Urothelium cell line (cell line): ENCODE results near the gene F8.
"Not testable (repeated sequence)": the region's sequence is repeated elsewhere in the genome, so short reads cannot be mapped to it uniquely, and the experiment has no call there.

ENCODE experiments used
- DNase-seq: peaks from one replicate; pipeline ENCODE4 v3.0.0; 2011; ENCODE audit warnings: low spot score, mixed read lengths
- FAIRE-seq: peaks from 2 replicates; lab custom pipeline; 2011; peaks lifted over from hg19 to GRCh38; lab: Jason Lieb, UNC

Gene F8

GRCh38 chrX:155035688-155036087, 13.2 kb upstream of the F8 start:
- FAIRE-seq = no peak
- no peak for DNase-seq

- FAIRE-seq = no peak
- DNase-seq = no peak
These were observed 9.1 kb upstream of the F8 start for GRCh38 chrX:155031657-155032056.

GRCh38 chrX:155028877-155029291, 6.4 kb upstream of the F8 start:
- FAIRE-seq (no peak), DNase-seq (no peak)

- FAIRE-seq = no peak
- no peak for DNase-seq
These were observed 5.6 kb upstream of the F8 start for GRCh38 chrX:155028129-155028528.

- FAIRE-seq (no peak), DNase-seq (no peak)
These were observed 5.1 kb upstream of the F8 start for GRCh38 chrX:155027509-155028066.

- FAIRE-seq = peak; percentile 82
- peak; percentile 90 for DNase-seq
These were observed 4.4 kb upstream of the F8 start, which contains the start of gene FUNDC2 for GRCh38 chrX:155026727-155027508. FUNDC2 (plus strand) TSS chrX:155026844; CDS start chrX:155026939, 95 bp downstream.

- DNase-seq (no peak), FAIRE-seq (no peak)
These were observed 3.9 kb upstream of the F8 start for GRCh38 chrX:155026420-155026726.

GRCh38 chrX:155023907-155024833, 1.6 kb upstream of the F8 start:
- DNase-seq (no peak), FAIRE-seq (no peak)

- no peak for FAIRE-seq
These were observed 1.9 kb downstream of the F8 start for GRCh38 chrX:155020591-155020990.

GRCh38 chrX:155009994-155010472, 12.5 kb downstream of the F8 start:
- no peak for DNase-seq
- FAIRE-seq = no peak

More at GRCh38 chrX:155020591-155020990, 1.9 kb downstream of the F8 start:
- no peak for DNase-seq

GRCh38 chrX:155008578-155008977, 13.9 kb downstream of the F8 start:
- DNase-seq = not testable (repeated sequence)
- FAIRE-seq = peak; percentile 69

- not testable (repeated sequence) for FAIRE-seq, DNase-seq
These were observed 15.4 kb downstream of the F8 start for GRCh38 chrX:155006913-155007671.

GRCh38 chrX:155006379-155006778, 16.1 kb downstream of the F8 start:
- not testable (repeated sequence) for DNase-seq
- peak; percentile 63 for FAIRE-seq

GRCh38 chrX:155005190-155005589, 17.3 kb downstream of the F8 start:
- FAIRE-seq = no peak
- DNase-seq = no peak

GRCh38 chrX:155001873-155002272, 20.6 kb downstream of the F8 start:
- FAIRE-seq = no peak
- DNase-seq = no peak

- no peak for FAIRE-seq
- DNase-seq = no peak
These were observed 21.7 kb downstream of the F8 start for GRCh38 chrX:155000841-155001240.

- no peak for FAIRE-seq
These were observed 24.2 kb downstream of the F8 start for GRCh38 chrX:154998204-154998880.

GRCh38 chrX:154991476-154991875, 31.0 kb downstream of the F8 start:
- no peak for FAIRE-seq

More at GRCh38 chrX:154998204-154998880, 24.2 kb downstream of the F8 start:
- DNase-seq = no peak

GRCh38 chrX:154991039-154991438, 31.5 kb downstream of the F8 start:
- FAIRE-seq = no peak
- no peak for DNase-seq

More at GRCh38 chrX:154991476-154991875, 31.0 kb downstream of the F8 start:
- DNase-seq = no peak

GRCh38 chrX:154990496-154990895, 32.0 kb downstream of the F8 start:
- no peak for FAIRE-seq

More at GRCh38 chrX:154990496-154990895, 32.0 kb downstream of the F8 start:
- no peak for DNase-seq
